Epithelial cell of prostate (primary cell): Measurements from ENCODE around the gene GATD1.
A peak's percentile ranks its signal among the peaks of the same experiment; 100 is the strongest.

Experiments used
- DNase-seq: peaks from one replicate; pipeline ENCODE4 v3.0.0-alpha.2; 2011; ENCODE audit warnings: low read depth, low spot score
- H3K27ac ChIP-seq: fragments of 450-650 bp; 2 replicates; pipeline ENCODE4 v1.5.1; 2017; ENCODE audit warnings: mild to moderate bottlenecking

GATD1 gene

GRCh38 chr11:777288-778255, at the start of gene GATD1:
Gene GATD1, minus strand, starts transcription at chr11:777487. Its CDS starts 25 bp downstream, at chr11:777462.
- DNase-seq = no peak
- H3K27ac ChIP-seq = peak within 1 kb of the TSS; percentile 55

- DNase-seq = no peak
- no peak overlapping the region for H3K27ac ChIP-seq
These were observed 49.5 kb upstream of the GATD1 start for GRCh38 chr11:826836-827145.

GRCh38 chr11:826227-826621, 48.9 kb upstream of the GATD1 start:
- no peak for DNase-seq
- H3K27ac ChIP-seq = no peak overlapping the region

GRCh38 chr11:825366-826226, 48.3 kb upstream of the GATD1 start:
- no peak overlapping the region for H3K27ac ChIP-seq
- no peak for DNase-seq

GRCh38 chr11:824942-825341, 47.7 kb upstream of the GATD1 start:
- no peak overlapping the region for H3K27ac ChIP-seq
- DNase-seq = no peak

- H3K27ac ChIP-seq = no peak overlapping the region
- DNase-seq = no peak
These were observed 47.1 kb upstream of the GATD1 start for GRCh38 chr11:824292-824880.

- no peak overlapping the region for H3K27ac ChIP-seq
- DNase-seq = no peak
These were observed 46.4 kb upstream of the GATD1 start for GRCh38 chr11:823441-824291.

- DNase-seq = no peak
- peak overlapping the region; percentile 92 for H3K27ac ChIP-seq
These were observed 44.5 kb upstream of the GATD1 start for GRCh38 chr11:821512-822371.

- H3K27ac ChIP-seq = peak overlapping the region; percentile 92
- DNase-seq = no peak
These were observed 43.6 kb upstream of the GATD1 start for GRCh38 chr11:820655-821511.

GRCh38 chr11:819943-820649, 42.8 kb upstream of the GATD1 start:
- H3K27ac ChIP-seq = peak overlapping the region; percentile 92
- DNase-seq = no peak

GRCh38 chr11:819129-819931, 42.0 kb upstream of the GATD1 start:
- no peak for DNase-seq
- H3K27ac ChIP-seq = peak overlapping the region; percentile 92

- H3K27ac ChIP-seq = peak within 1 kb of the TSS; percentile 92
- DNase-seq = no peak
These were observed 41.3 kb upstream of the GATD1 start, which contains the start of gene PNPLA2 for GRCh38 chr11:818396-819128. Gene PNPLA2, plus strand, starts transcription at chr11:818914. Its CDS starts 805 bp downstream, at chr11:819719.

GRCh38 chr11:816433-816779, 39.1 kb upstream of the GATD1 start:
- no peak for DNase-seq
- no peak overlapping the region for H3K27ac ChIP-seq

GRCh38 chr11:815675-816432, 38.6 kb upstream of the GATD1 start:
- H3K27ac ChIP-seq = no peak overlapping the region
- DNase-seq = no peak

- DNase-seq = no peak
- H3K27ac ChIP-seq = no peak overlapping the region
These were observed 36.3 kb upstream of the GATD1 start for GRCh38 chr11:813456-814096.
